H1 (cell line): ENCODE measurements around the gene NEDD4. TPM values are rescaled to one million over a fixed set of nuclear protein-coding genes. Genes with fewer than 3 reads are reported as not detected.

ENCODE experiments used
- CTCF ChIA-PET: fragments of 300-600 bp; sonication (Branson Sonifier 250); formaldehyde crosslinking; loops from one replicate; lab custom pipeline; 2021; ENCODE audit not compliant: partially characterized antibody; lab: Charles Lee
- POLR2A ChIA-PET: fragments of 300-600 bp; sonication (Branson Sonifier 250); formaldehyde crosslinking; loops from one replicate; lab custom pipeline; 2021; ENCODE audit warnings: inconsistent platforms; ENCODE audit not compliant: partially characterized antibody; lab: Charles Lee
- DNase-seq, 2 experiments: peaks; one replicate each; pipeline versions ENCODE4 v3.0.0 to v3.0.0-alpha.2; 2010 to 2022; ENCODE audit warnings: low spot score in 2 of 2, low read depth in 1 of 2, mixed read lengths in 1 of 2
- FAIRE-seq: peaks from 2 replicates; lab custom pipeline; 2011; peaks lifted over from hg19 to GRCh38; lab: Jason Lieb, UNC
- H2AFZ ChIP-seq: 2 replicates; pipeline ENCODE4 v1.8.1; 2012; ENCODE audit warnings: low read length, inconsistent platforms
- H2AK5ac ChIP-seq: 2 replicates; pipeline ENCODE4 v1.6.1; 2013; ENCODE audit warnings: low read depth, low read length
- H2BK120ac ChIP-seq: replicated peaks from 2 replicates; pipeline ENCODE3; 2013; ENCODE audit warnings: low read depth, low read length, inconsistent platforms
- H2BK12ac ChIP-seq: 2 replicates; pipeline ENCODE4 v1.6.1; 2013; ENCODE audit warnings: low read depth, low read length
- H2BK15ac ChIP-seq: 2 replicates; pipeline ENCODE4 v1.6.1; 2013; ENCODE audit warnings: low read length
- H2BK20ac ChIP-seq: 2 replicates; pipeline ENCODE4 v1.6.1; 2013; ENCODE audit warnings: low read length
- H2BK5ac ChIP-seq: 2 replicates; pipeline ENCODE4 v1.6.1; 2013; ENCODE audit warnings: low read depth, low read length
- H3K14ac ChIP-seq: 2 replicates; pipeline ENCODE4 v1.6.1; 2013; ENCODE audit warnings: inconsistent platforms; ENCODE audit not compliant: insufficient read length
- H3K18ac ChIP-seq: 2 replicates; pipeline ENCODE4 v1.6.1; 2013; ENCODE audit warnings: low read length; ENCODE audit errors: extremely low read depth
- H3K23ac ChIP-seq: 2 replicates; pipeline ENCODE4 v1.6.1; 2013; ENCODE audit warnings: inconsistent platforms; ENCODE audit not compliant: insufficient read length
- H3K23me2 ChIP-seq: 2 replicates; pipeline ENCODE4 v1.6.1; 2013; ENCODE audit warnings: low read depth, low read length
- H3K27ac ChIP-seq: 2 replicates; pipeline ENCODE4 v1.6.1; 2011; ENCODE audit warnings: low read depth, low read length, inconsistent platforms
- H3K27me3 ChIP-seq, 4 experiments: replicated peaks in 1 of 4; 1 replicate in 1 of 4; 2 replicates in 3 of 4; pipeline versions ENCODE4 v1.6.1 to v1.8.1; 2011 to 2013; ENCODE audit warnings: low read length in 3 of 4, mild to moderate bottlenecking in 3 of 4, inconsistent platforms in 2 of 4, mixed read lengths in 2 of 4, moderate library complexity in 1 of 4; ENCODE audit not compliant: control insufficient read depth in 3 of 4, insufficient read depth in 3 of 4; ENCODE audit errors: extremely low read depth in 1 of 4
- H3K36me3 ChIP-seq, 4 experiments: 2 replicates each; pipeline versions ENCODE4 v1.6.1 to v1.8.1; 2011 to 2013; ENCODE audit warnings: mild to moderate bottlenecking in 4 of 4, low read length in 3 of 4, moderate library complexity in 2 of 4, control low read depth in 1 of 4, inconsistent platforms in 1 of 4; ENCODE audit not compliant: insufficient read depth in 4 of 4, control insufficient read depth in 2 of 4
- H3K4ac ChIP-seq: replicated peaks from 2 replicates; pipeline ENCODE3; 2013; ENCODE audit warnings: low read length, low read depth, mixed read lengths, inconsistent platforms; ENCODE audit not compliant: insufficient read length
- H3K4me1 ChIP-seq, 4 experiments: replicated peaks in 1 of 4; 1 replicate in 1 of 4; 2 replicates in 3 of 4; pipeline versions ENCODE4 v1.6.1 to v1.8.1; 2011 to 2013; ENCODE audit warnings: low read length in 3 of 4, inconsistent platforms in 2 of 4, mixed read lengths in 1 of 4; ENCODE audit not compliant: insufficient read depth in 4 of 4, control insufficient read depth in 3 of 4
- H3K4me2 ChIP-seq, 2 experiments: 2 replicates each; pipeline versions ENCODE4 v1.6.1 to v1.8.1; 2011 to 2013; ENCODE audit warnings: low read depth in 2 of 2, low read length in 2 of 2, control low read depth in 1 of 2, inconsistent platforms in 1 of 2, mild to moderate bottlenecking in 1 of 2; ENCODE audit not compliant: insufficient read depth in 1 of 2
- H3K4me3 ChIP-seq, 4 experiments: fragments of 200-600, 300-600 bp in 1 of 4; sonication (generic), shearing (Covaris generic), sonication (Bioruptor Twin) in 1 of 4; 2 replicates each; pipeline versions ENCODE4 v1.5.1 to v1.8.1; 2011 to 2016; ENCODE audit warnings: low read length in 4 of 4, low read depth in 3 of 4, control low read depth in 2 of 4, inconsistent platforms in 2 of 4, mild to moderate bottlenecking in 2 of 4, mixed read lengths in 1 of 4, moderate library complexity in 1 of 4; ENCODE audit not compliant: insufficient read depth in 2 of 4; ENCODE audit errors: extremely low read depth in 1 of 4
- H3K56ac ChIP-seq: replicated peaks from 2 replicates; pipeline ENCODE3; 2013; ENCODE audit warnings: low read depth, mild to moderate bottlenecking, mixed read lengths, low read length, inconsistent platforms; ENCODE audit not compliant: insufficient read length
- H3K79me1 ChIP-seq: 2 replicates; pipeline ENCODE4 v1.6.1; 2013; ENCODE audit warnings: low read depth, low read length, control low read depth
- H3K79me2 ChIP-seq, 2 experiments: 2 replicates each; pipeline versions ENCODE4 v1.6.1 to v1.8.1; 2012 to 2013; ENCODE audit warnings: low read length in 2 of 2, mild to moderate bottlenecking in 2 of 2, inconsistent platforms in 1 of 2; ENCODE audit not compliant: insufficient read depth in 2 of 2, control insufficient read depth in 1 of 2
- H3K9ac ChIP-seq, 4 experiments: replicated peaks in 1 of 4; 1 replicate in 1 of 4; 2 replicates in 3 of 4; pipeline versions ENCODE4 v1.6.1 to v1.8.1; 2011 to 2013; ENCODE audit warnings: low read depth in 3 of 4, low read length in 3 of 4, control low read depth in 2 of 4, mild to moderate bottlenecking in 2 of 4, moderate library complexity in 2 of 4, inconsistent platforms in 1 of 4; ENCODE audit errors: extremely low read depth in 1 of 4
- H3K9me3 ChIP-seq, 2 experiments: 2 replicates each; pipeline versions ENCODE4 v1.6.1 to v1.8.1; 2012 to 2013; ENCODE audit warnings: mild to moderate bottlenecking in 2 of 2, moderate library complexity in 2 of 2, control low read depth in 1 of 2, inconsistent platforms in 1 of 2, low read depth in 1 of 2, low read length in 1 of 2, mixed read lengths in 1 of 2; ENCODE audit not compliant: insufficient read depth in 2 of 2
- H4K20me1 ChIP-seq, 2 experiments: replicated peaks in 1 of 2; 2 replicates each; pipeline versions ENCODE3 to v1.8.1; 2011 to 2013; ENCODE audit warnings: inconsistent platforms in 2 of 2, low read length in 2 of 2, mild to moderate bottlenecking in 1 of 2; ENCODE audit not compliant: insufficient read depth in 2 of 2, control insufficient read depth in 1 of 2
- H4K5ac ChIP-seq: 2 replicates; pipeline ENCODE4 v1.6.1; 2013; ENCODE audit warnings: low read length, low read depth, mixed read lengths, inconsistent platforms; ENCODE audit not compliant: insufficient read length
- H4K8ac ChIP-seq: 2 replicates; pipeline ENCODE4 v1.8.0; 2013; ENCODE audit warnings: mild to moderate bottlenecking, moderate library complexity, low read length, inconsistent platforms; ENCODE audit not compliant: insufficient read depth; ENCODE audit errors: extremely low read depth
- H4K91ac ChIP-seq: replicated peaks from 2 replicates; pipeline ENCODE3; 2013; ENCODE audit warnings: low read length, mixed read lengths, inconsistent platforms; ENCODE audit not compliant: insufficient read length
- BACH1 ChIP-seq: IDR thresholded peaks from 2 replicates; pipeline ENCODE4 v1.6.1; 2012; ENCODE audit warnings: low read length, improper control_type of control experiment
- BRCA1 ChIP-seq: IDR thresholded peaks from 2 replicates; pipeline ENCODE4 v1.6.1; 2012; ENCODE audit warnings: low read depth, low read length, improper control_type of control experiment
- CEBPB ChIP-seq: IDR thresholded peaks from 2 replicates; pipeline ENCODE4 v1.6.1; 2012; ENCODE audit warnings: low read depth, low read length
- EGR1 ChIP-seq: IDR thresholded peaks from 2 replicates; pipeline ENCODE4 v1.6.1; 2011; ENCODE audit warnings: low read depth, low read length, borderline replicate concordance
- EZH2 ChIP-seq: fragments of 200-600 bp; sonication (generic); IDR thresholded peaks from 2 replicates; pipeline ENCODE4 v1.7.1; 2012; ENCODE audit warnings: low read depth, mild to moderate bottlenecking, moderate library complexity, low read length, inconsistent platforms; ENCODE audit not compliant: severe bottlenecking
- FOSL1 ChIP-seq: IDR thresholded peaks from 2 replicates; pipeline ENCODE4 v1.6.1; 2011; ENCODE audit warnings: mild to moderate bottlenecking, low read depth, low read length, moderate library complexity; ENCODE audit not compliant: insufficient read depth
- HDAC2 ChIP-seq, 2 experiments: fragments of 300-600 bp in 1 of 2; sonication (generic) in 1 of 2; IDR thresholded peaks; 2 replicates each; pipeline ENCODE4 v1.6.1; 2011 to 2012; ENCODE audit warnings: low read depth in 2 of 2, low read length in 2 of 2, mild to moderate bottlenecking in 2 of 2, moderate library complexity in 2 of 2, borderline replicate concordance in 1 of 2, inconsistent platforms in 1 of 2
- HDAC6 ChIP-seq: IDR thresholded peaks from one replicate; pipeline ENCODE4 v1.7.1; 2012; ENCODE audit warnings: low read depth, mild to moderate bottlenecking, inconsistent platforms, low read length, moderate library complexity
- KDM1A ChIP-seq: fragments of 200-600, 300-600 bp; sonication (generic); IDR thresholded peaks from 2 replicates; pipeline ENCODE4 v1.7.1; 2016; ENCODE audit warnings: mild to moderate bottlenecking, low read length, borderline replicate concordance
- NRF1 ChIP-seq: IDR thresholded peaks from 2 replicates; pipeline ENCODE4 v1.6.1; 2011; ENCODE audit warnings: mild to moderate bottlenecking, low read depth, low read length, improper control_type of control experiment
- POU5F1 ChIP-seq: IDR thresholded peaks from 2 replicates; pipeline ENCODE4 v1.6.1; 2011; ENCODE audit warnings: low read depth, mild to moderate bottlenecking, low read length, moderate library complexity
- RFX5 ChIP-seq: IDR thresholded peaks from 2 replicates; pipeline ENCODE4 v1.6.1; 2011; ENCODE audit warnings: low read depth, low read length, improper control_type of control experiment, borderline replicate concordance
- SP1 ChIP-seq: IDR thresholded peaks from 2 replicates; pipeline ENCODE4 v1.6.1; 2011; ENCODE audit warnings: low read depth, low read length
- TAF1 ChIP-seq: IDR thresholded peaks from 2 replicates; pipeline ENCODE4 v1.6.1; 2011; ENCODE audit warnings: mild to moderate bottlenecking, low read depth, low read length
- TEAD4 ChIP-seq: IDR thresholded peaks from 2 replicates; pipeline ENCODE4 v1.6.1; 2012; ENCODE audit warnings: low read depth, low read length, inconsistent platforms, mixed read lengths
- WGBS, 2 experiments: shearing (Covaris generic) in 1 of 2; methylation state at CpG; one replicate each; pipeline versions ENCODE4 v1.1.6 to v1.1.7; 2013 to 2015; ENCODE audit warnings: low lambda C conversion rate in 2 of 2, mixed read lengths in 2 of 2, inconsistent platforms in 1 of 2, low coverage in 1 of 2, missing lambda C conversion rate in 1 of 2; ENCODE audit not compliant: insufficient replicate concordance in 2 of 2, insufficient coverage in 1 of 2, insufficient read length in 1 of 2; ENCODE audit errors: extremely low coverage in 1 of 2, missing lambda C conversion rate in 1 of 2; 5-methylcytosine and 5-hydroxymethylcytosine counted together
- polyA plus RNA-seq, 7 experiments: library from polyadenylated mRNA; depleted of rRNA in 3 of 7; stranded (reverse) in 5 of 7; unstranded in 2 of 7; fragments of >200 nt in 5 of 7; fragments of 200-250 nt in 2 of 7; gene quantifications; 1 replicate in 5 of 7; 2 replicates in 1 of 7; 4 replicates in 1 of 7; pipeline versions ENCODE4 v1.2.1 to v1.2.3, GENCODE V29; 2011 to 2013; ENCODE audit warnings: missing spikeins in 2 of 7, mixed read lengths in 2 of 7
- total RNA-seq: library from RNA; stranded (reverse); fragmentation: NEBNext Ultra II Directional; extraction: Animal tissue kit (Norgen Biotek cat#: 25700); gene quantifications from 2 replicates; pipeline ENCODE4 v1.2.1, GENCODE V29; 2021

The NEDD4 gene
- total and polyA plus RNA-seq, 2 of the 8 experiments (the other 6 are each of a cell fraction or from before 2014, with no cell fraction given) = 0.95 to 3.9 TPM

GRCh38 chr15:56042498-56042897 is 49.1 kb upstream of the NEDD4 start:
- Histone ChIP-seq H3K56ac (no peak overlapping the region), H4K8ac (no peak overlapping the region), H3K27me3 (no peaks in the 10 kb centered on the region), H3K4me2 (no peak overlapping the region), H2AFZ (no peak overlapping the region), H3K36me3 (no peaks in the 10 kb centered on the region), H3K4ac (no peak overlapping the region), H2BK12ac (0 out of 2 replicates have a peak overlapping the region, but pooled peaks have one; percentile 50), H3K4me1 (peaks cover 0 to 5% (median 2%) of the 10 kb centered on the region in 4 experiments; a peak in 4 of 7 replicates), H3K79me1 (no peaks in the 10 kb centered on the region), H3K18ac (no peak overlapping the region), H2AK5ac (no peak overlapping the region), H3K79me2 (no peaks in the 10 kb centered on the region), H3K14ac (no peak overlapping the region), H4K20me1 (no peaks in the 10 kb centered on the region), H3K9me3 (no peaks in the 10 kb centered on the region), H2BK20ac (no peak overlapping the region), H2BK15ac (no peak overlapping the region), H2BK5ac (no peak overlapping the region), H2BK120ac (no peak overlapping the region), H3K23ac (no peak overlapping the region), H3K27ac (no peak overlapping the region), H3K9ac (no peak overlapping the region), H4K5ac (no peak overlapping the region), H4K91ac (no peak overlapping the region), H3K4me3 (no peak overlapping the region), H3K23me2 (no peaks in the 10 kb centered on the region)
- ChIA-PET CTCF (interaction anchor here (0.6 to 3.2 kb wide), 6 partner anchors 9 to 125 kb away, joined by 3 to 18 read pairs (median 4); no protein-coding TSS in a partner anchor), POLR2A (no interaction called here)
- no peak for DNase-seq
- no peak for FAIRE-seq
- 95% methylated on average over 4 of the region's 4 CpGs; no CpG with 5 or more reads in 1 of the 2 experiments for WGBS, 2 experiments
- no peak for TF ChIP-seq BACH1
- no peak for TF ChIP-seq EZH2
- TF ChIP-seq TEAD4 = no peak
- TF ChIP-seq TAF1 = no peak
- TF ChIP-seq CEBPB = no peak
- no peak for TF ChIP-seq FOSL1
- no peak for TF ChIP-seq HDAC6
- TF ChIP-seq NRF1 = no peak
- TF ChIP-seq EGR1 = no peak
- no peak for TF ChIP-seq HDAC2 (IDR thresholded peaks at IDR 0.05; ENCODE audit: borderline replicate concordance in 1 of 2, low read depth in 2 of 2, low read length in 2 of 2)
- no peak for TF ChIP-seq RFX5
- TF ChIP-seq POU5F1 = no peak
- TF ChIP-seq KDM1A = no peak
- no peak for TF ChIP-seq SP1
- no peak for TF ChIP-seq BRCA1
